ENCODE data around the gene DENND5A.

The DENND5A gene

GRCh38 chr11:9265211-9266131 lies at the start of gene DENND5A:
TSS of gene DENND5A (minus strand) at chr11:9265350. CDS start at chr11:9265069, 281 bp downstream.
- DNase-seq = peak; percentile 80

- DNase-seq = peak; percentile 98
Measured at GRCh38 chr11:9314291-9315077, 49.3 kb upstream of the DENND5A start, which contains the start of gene TMEM41B. TSS of gene TMEM41B (minus strand) at chr11:9314593. CDS start at chr11:9314441, 152 bp downstream.

GRCh38 chr11:9313648-9314290 lies 48.6 kb upstream of the DENND5A start:
- peak; percentile 21 for DNase-seq

GRCh38 chr11:9310485-9311090 lies 45.4 kb upstream of the DENND5A start:
- DNase-seq = no peak

- DNase-seq = no peak
Measured at GRCh38 chr11:9304178-9304577, 39.0 kb upstream of the DENND5A start.

- DNase-seq = no peak
Measured at GRCh38 chr11:9302448-9302847, 37.3 kb upstream of the DENND5A start.

GRCh38 chr11:9301720-9302119 lies 36.6 kb upstream of the DENND5A start:
- no peak for DNase-seq

- no peak for DNase-seq
Measured at GRCh38 chr11:9293646-9294045, 28.5 kb upstream of the DENND5A start.

- peak; percentile 22 for DNase-seq
Measured at GRCh38 chr11:9285850-9286587, 20.9 kb upstream of the DENND5A start.

- peak; percentile 34 for DNase-seq
Measured at GRCh38 chr11:9280655-9281301, 15.6 kb upstream of the DENND5A start.

- DNase-seq = no peak
Measured at GRCh38 chr11:9277176-9277575, 12.0 kb upstream of the DENND5A start.

GRCh38 chr11:9276571-9276970 lies 11.4 kb upstream of the DENND5A start:
- DNase-seq = no peak

GRCh38 chr11:9274499-9275258 lies 9.5 kb upstream of the DENND5A start:
- no peak for DNase-seq

GRCh38 chr11:9273376-9274336 lies 8.5 kb upstream of the DENND5A start:
- DNase-seq = no peak

- no peak for DNase-seq
Measured at GRCh38 chr11:9269492-9270013, 4.4 kb upstream of the DENND5A start.

- DNase-seq = no peak
Measured at GRCh38 chr11:9267680-9268079, 2.5 kb upstream of the DENND5A start.

- DNase-seq = no peak
Measured at GRCh38 chr11:9266926-9267325, 1.8 kb upstream of the DENND5A start.

GRCh38 chr11:9266132-9266736 lies 1.1 kb upstream of the DENND5A start:
- DNase-seq = no peak
